MM.1S (cell line): ENCODE measurements around the gene GRPEL2.
A peak's percentile ranks its signal among the peaks of the same experiment; 100 is the strongest.

Experiments used
- DNase-seq: peaks from one replicate; pipeline ENCODE4 v3.0.0-alpha.2; 2015
- H2AFZ ChIP-seq: fragments of 300-600 bp; sonication (generic); 2 replicates; pipeline ENCODE4 v1.6.0; 2016; ENCODE audit warnings: antibody characterized with exemption, low read length
- H3F3A ChIP-seq: fragments of 300-600 bp; sonication (generic); 2 replicates; pipeline ENCODE4 v1.6.1; 2016; ENCODE audit warnings: mild to moderate bottlenecking, antibody characterized with exemption, low read length, moderate library complexity, mixed read lengths; ENCODE audit not compliant: insufficient read depth
- H3K27ac ChIP-seq: fragments of 300-600 bp; sonication (generic); 2 replicates; pipeline ENCODE4 v1.5.1; 2016; ENCODE audit warnings: mild to moderate bottlenecking, low read length
- H3K27me3 ChIP-seq: fragments of 300-600 bp; sonication (generic); replicated peaks from 2 replicates; pipeline ENCODE4 v1.6.0; 2016; ENCODE audit warnings: low read length; ENCODE audit not compliant: insufficient read depth
- H3K36me3 ChIP-seq: fragments of 300-600 bp; sonication (generic); replicated peaks from 2 replicates; pipeline ENCODE4 v1.6.1; 2016; ENCODE audit warnings: mild to moderate bottlenecking, low read length, mixed read lengths; ENCODE audit not compliant: insufficient read depth
- H3K4me1 ChIP-seq: fragments of 300-600 bp; sonication (generic); 2 replicates; pipeline ENCODE4 v1.6.1; 2016; ENCODE audit warnings: low read length, mixed read lengths
- H3K4me2 ChIP-seq: fragments of 300-600 bp; sonication (generic); 2 replicates; pipeline ENCODE4 v1.6.0; 2016; ENCODE audit warnings: low read depth, low read length
- H3K4me3 ChIP-seq: fragments of 300-600 bp; sonication (generic); 2 replicates; pipeline ENCODE4 v1.5.1; 2016; ENCODE audit warnings: low read length, mixed read lengths
- H3K79me2 ChIP-seq: fragments of 300-600 bp; sonication (generic); 2 replicates; pipeline ENCODE4 v1.6.1; 2016; ENCODE audit warnings: mixed run types, low read length, mixed read lengths
- H3K9ac ChIP-seq: fragments of 300-600 bp; sonication (generic); 2 replicates; pipeline ENCODE4 v1.6.1; 2016; ENCODE audit warnings: low read length, mixed read lengths
- H3K9me2 ChIP-seq: fragments of 300-600 bp; sonication (generic); replicated peaks from 2 replicates; pipeline ENCODE4 v1.6.1; 2016; ENCODE audit warnings: mild to moderate bottlenecking, low read length, mixed read lengths; ENCODE audit not compliant: insufficient read depth
- H3K9me3 ChIP-seq: fragments of 300-600 bp; sonication (generic); replicated peaks from 2 replicates; pipeline ENCODE4 v1.6.1; 2016; ENCODE audit warnings: mild to moderate bottlenecking, low read length, mixed read lengths; ENCODE audit not compliant: insufficient read depth
- H4K20me1 ChIP-seq: fragments of 300-600 bp; sonication (generic); 2 replicates; pipeline ENCODE4 v1.6.1; 2016; ENCODE audit warnings: mild to moderate bottlenecking, low read length, moderate library complexity, mixed read lengths; ENCODE audit not compliant: insufficient read depth
- EZH2 ChIP-seq: fragments of 300-600 bp; sonication (generic); optimal IDR thresholded peaks from 2 replicates; pipeline ENCODE3; 2017; ENCODE audit warnings: low read depth, mild to moderate bottlenecking, antibody characterized with exemption, low read length, mixed read lengths
- EZH2phosphoT487 ChIP-seq: fragments of 300-600 bp; sonication (generic); IDR thresholded peaks from 2 replicates; pipeline ENCODE4 v1.6.1; 2018; ENCODE audit warnings: antibody characterized with exemption, low read length
- TF ChIP-seq, protein P1 (sequence below): fragments of 300-600 bp; sonication (generic); IDR thresholded peaks from 2 replicates; pipeline ENCODE4 v1.5.1; 2016; ENCODE audit warnings: antibody characterized with exemption, low read length, mixed read lengths

The GRPEL2 gene

DNA sequence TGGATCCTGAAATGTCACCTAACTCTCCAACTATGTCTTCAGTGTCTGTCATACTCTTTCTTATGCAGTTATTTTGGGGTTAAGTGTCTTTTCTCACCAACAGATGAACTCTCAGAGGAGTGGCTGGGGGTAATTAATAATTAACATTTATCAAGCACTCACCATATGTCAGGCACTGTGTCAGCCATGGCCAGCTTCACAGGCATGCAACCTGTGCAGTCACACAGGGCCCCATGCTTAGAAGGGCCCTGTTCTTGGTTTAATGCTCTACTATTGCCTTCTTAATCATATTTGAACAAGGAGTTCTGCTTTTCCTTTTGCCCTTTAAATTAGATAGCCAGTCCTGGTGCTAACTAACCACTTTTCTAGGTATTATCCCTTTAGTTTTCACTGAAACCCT lies 3.4 kb upstream of the GRPEL2 start:
- Histone ChIP-seq H3K4me3 (no peak overlapping the region), H3F3A (peaks cover 10% of the 10 kb centered on the region), H3K4me1 (peaks cover under 1% of the 10 kb centered on the region; the same call in 1 of the 2 replicates), H3K9me2 (no peaks in the 10 kb centered on the region), H3K79me2 (peaks cover 14% of the 10 kb centered on the region), H3K36me3 (no peaks in the 10 kb centered on the region), H2AFZ (no peak overlapping the region), H3K9me3 (no peaks in the 10 kb centered on the region), H3K4me2 (no peak overlapping the region), H3K27ac (no peak overlapping the region), H3K27me3 (no peaks in the 10 kb centered on the region), H3K9ac (no peak overlapping the region), H4K20me1 (no peaks in the 10 kb centered on the region)
- DNase-seq = no peak
- TF ChIP-seq EZH2 (no peak), EZH2phosphoT487 (no peak)
- TF ChIP-seq, protein P1, sequence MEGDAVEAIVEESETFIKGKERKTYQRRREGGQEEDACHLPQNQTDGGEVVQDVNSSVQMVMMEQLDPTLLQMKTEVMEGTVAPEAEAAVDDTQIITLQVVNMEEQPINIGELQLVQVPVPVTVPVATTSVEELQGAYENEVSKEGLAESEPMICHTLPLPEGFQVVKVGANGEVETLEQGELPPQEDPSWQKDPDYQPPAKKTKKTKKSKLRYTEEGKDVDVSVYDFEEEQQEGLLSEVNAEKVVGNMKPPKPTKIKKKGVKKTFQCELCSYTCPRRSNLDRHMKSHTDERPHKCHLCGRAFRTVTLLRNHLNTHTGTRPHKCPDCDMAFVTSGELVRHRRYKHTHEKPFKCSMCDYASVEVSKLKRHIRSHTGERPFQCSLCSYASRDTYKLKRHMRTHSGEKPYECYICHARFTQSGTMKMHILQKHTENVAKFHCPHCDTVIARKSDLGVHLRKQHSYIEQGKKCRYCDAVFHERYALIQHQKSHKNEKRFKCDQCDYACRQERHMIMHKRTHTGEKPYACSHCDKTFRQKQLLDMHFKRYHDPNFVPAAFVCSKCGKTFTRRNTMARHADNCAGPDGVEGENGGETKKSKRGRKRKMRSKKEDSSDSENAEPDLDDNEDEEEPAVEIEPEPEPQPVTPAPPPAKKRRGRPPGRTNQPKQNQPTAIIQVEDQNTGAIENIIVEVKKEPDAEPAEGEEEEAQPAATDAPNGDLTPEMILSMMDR = no peak

DNA sequence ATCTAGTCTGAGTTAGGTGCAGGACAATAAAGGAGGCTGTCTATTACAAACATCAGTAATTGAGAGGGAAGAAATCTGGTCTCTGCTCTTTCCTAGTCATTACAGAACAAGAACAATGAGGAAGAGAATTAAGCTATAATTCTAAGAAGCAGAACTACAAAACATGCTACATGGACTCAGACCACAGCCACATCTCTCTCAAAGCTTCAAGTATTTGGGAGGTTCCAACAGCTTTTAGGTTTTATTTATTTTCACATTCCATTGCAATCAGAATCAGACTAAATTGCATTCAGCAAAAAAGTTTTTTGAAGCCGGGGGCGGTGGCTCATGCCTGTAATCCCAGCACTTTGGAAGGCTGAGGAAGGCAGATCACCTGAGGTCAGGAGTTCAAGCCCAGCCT lies 1.1 kb upstream of the GRPEL2 start:
- no peak overlapping the region; the same call in 1 of the 2 replicates for H3K4me2 ChIP-seq
- no peaks in the 10 kb centered on the region for H3K9me3 ChIP-seq
- H3K79me2 ChIP-seq = peaks cover 37% of the 10 kb centered on the region
- H3K4me3 ChIP-seq = no peak overlapping the region
- H4K20me1 ChIP-seq = no peaks in the 10 kb centered on the region
- no peak overlapping the region for H2AFZ ChIP-seq
- no peak overlapping the region for H3K27ac ChIP-seq
- no peaks in the 10 kb centered on the region for H3K9me2 ChIP-seq
- H3K27me3 ChIP-seq = no peaks in the 10 kb centered on the region
- DNase-seq = no peak
- H3K4me1 ChIP-seq = peaks cover 23% of the 10 kb centered on the region
- no peaks in the 10 kb centered on the region; the same call in 1 of the 2 replicates for H3K36me3 ChIP-seq
- H3F3A ChIP-seq = peaks cover 25% of the 10 kb centered on the region
- TF ChIP-seq, protein P1 = no peak
- TF ChIP-seq EZH2phosphoT487 = no peak
- TF ChIP-seq EZH2 = no peak
- no peak overlapping the region for H3K9ac ChIP-seq

DNA sequence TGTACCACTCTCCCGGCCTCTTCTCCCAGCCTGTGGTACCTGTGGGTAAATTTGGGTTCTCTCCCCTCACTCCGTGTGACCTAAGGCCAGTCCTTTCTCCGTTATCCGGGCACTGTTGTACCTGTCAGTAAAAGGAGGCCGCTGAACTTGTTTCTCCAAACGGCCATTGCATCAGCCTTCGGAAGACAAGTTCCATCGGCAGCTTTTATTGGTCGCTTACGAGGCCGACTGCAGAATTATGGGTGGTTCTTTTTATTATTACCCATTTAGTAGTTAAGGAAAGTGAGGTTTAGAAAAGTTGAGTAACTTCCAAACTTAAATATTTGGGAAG lies 558 bp downstream of the GRPEL2 start:
- Histone ChIP-seq H3K9me3 (no peaks in the 10 kb centered on the region), H3K9ac (peak overlapping the region; percentile 79), H3K79me2 (peaks cover 54% of the 10 kb centered on the region), H3K36me3 (peaks cover 15% of the 10 kb centered on the region; the same call in 1 of the 2 replicates), H3K4me1 (peaks cover 34% of the 10 kb centered on the region), H3K27me3 (no peaks in the 10 kb centered on the region), H3K4me2 (peak overlapping the region; percentile 92), H4K20me1 (no peaks in the 10 kb centered on the region), H2AFZ (no peak overlapping the region), H3F3A (peaks cover 25% of the 10 kb centered on the region), H3K4me3 (peak overlapping the region; percentile 85), H3K27ac (peak overlapping the region; percentile 73; the same call in 1 of the 2 replicates), H3K9me2 (no peaks in the 10 kb centered on the region)
- TF ChIP-seq EZH2 (no peak), EZH2phosphoT487 (no peak)
- TF ChIP-seq, protein P1 = no peak
- DNase-seq = peak; percentile 27
